Measurements from ENCODE around the gene C5orf22.
"Not testable (repeated sequence)": the region's sequence is repeated elsewhere in the genome, so short reads cannot be mapped to it uniquely, and the experiment has no call there.

The C5orf22 gene

GRCh38 chr5:31554552-31554951 lies 22.5 kb downstream of the C5orf22 start:
- no peak for DNase-seq

DNA sequence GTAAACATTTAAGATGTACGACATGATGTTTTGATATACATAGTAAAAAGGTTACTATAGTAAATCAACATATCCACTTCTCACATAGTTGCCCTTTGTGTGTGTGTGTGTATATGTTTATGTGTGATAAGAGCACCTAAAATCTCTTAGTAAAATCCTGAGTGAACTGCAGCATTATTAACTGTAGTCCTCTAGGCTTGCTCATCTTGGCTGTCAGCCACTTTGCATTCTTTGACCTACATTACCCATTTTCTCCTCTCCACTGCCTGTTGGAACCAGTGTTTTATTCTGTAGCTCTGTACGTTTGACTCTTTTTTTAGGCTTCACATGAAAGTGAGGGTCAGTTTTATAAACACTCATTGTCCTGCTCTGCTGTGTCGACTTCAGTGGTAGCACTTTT lies 24.4 kb downstream of the C5orf22 start:
- no peak for DNase-seq

- DNase-seq: no peak
These were observed 27.8 kb downstream of the C5orf22 start for GRCh38 chr5:31559942-31560341.

GRCh38 chr5:31561946-31562345 lies 29.8 kb downstream of the C5orf22 start:
- no peak for DNase-seq

GRCh38 chr5:31563216-31563615 lies 31.1 kb downstream of the C5orf22 start:
- no peak for DNase-seq

DNA sequence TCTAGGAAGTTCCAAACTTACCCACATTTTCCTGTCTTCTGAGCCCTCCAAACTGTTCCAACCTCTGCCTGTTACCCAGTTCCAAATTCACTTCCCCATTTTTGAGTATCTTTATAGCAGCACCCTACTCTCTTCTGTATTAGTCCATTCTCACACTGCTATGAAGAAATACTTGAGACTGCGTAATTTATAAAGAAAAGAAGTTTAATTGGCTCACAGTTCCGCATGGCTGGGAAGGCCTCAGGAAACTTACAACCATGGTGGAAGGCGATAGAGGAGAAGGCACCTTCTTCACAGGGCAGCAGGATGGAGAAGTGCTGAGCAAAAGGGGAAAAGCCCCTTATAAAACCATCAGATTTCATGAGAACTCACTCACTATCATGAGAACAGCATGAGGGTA lies 34.3 kb downstream of the C5orf22 start:
- not testable (repeated sequence) for DNase-seq

DNA sequence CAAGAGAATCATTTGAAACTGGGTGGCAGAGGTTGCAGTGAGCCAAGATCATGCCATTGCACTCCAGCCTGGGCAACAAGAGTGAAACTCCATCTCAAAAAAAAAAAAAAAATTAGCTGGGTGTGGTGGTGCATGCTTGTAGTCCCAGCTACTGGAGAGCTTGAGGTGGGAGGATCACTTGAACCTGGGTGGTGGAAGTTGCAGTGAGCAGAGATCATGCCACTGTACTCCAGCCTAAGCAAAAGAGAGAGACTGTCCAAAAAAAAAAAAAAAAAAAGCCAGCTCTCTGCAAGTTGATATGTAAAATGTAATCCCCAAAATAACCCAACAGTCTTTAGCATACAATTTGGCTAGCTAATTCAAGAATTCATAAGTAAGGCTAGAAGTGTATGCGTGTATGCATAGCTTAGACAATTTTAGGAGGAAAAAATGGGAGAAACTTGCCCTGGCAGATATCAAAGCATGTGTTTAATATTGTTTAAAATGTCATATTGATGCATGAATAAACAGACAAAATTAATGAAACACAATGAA lies 36.3 kb downstream of the C5orf22 start:
- no peak for DNase-seq

- DNase-seq: no peak
These were observed 37.0 kb downstream of the C5orf22 start for GRCh38 chr5:31569068-31569467.

DNA sequence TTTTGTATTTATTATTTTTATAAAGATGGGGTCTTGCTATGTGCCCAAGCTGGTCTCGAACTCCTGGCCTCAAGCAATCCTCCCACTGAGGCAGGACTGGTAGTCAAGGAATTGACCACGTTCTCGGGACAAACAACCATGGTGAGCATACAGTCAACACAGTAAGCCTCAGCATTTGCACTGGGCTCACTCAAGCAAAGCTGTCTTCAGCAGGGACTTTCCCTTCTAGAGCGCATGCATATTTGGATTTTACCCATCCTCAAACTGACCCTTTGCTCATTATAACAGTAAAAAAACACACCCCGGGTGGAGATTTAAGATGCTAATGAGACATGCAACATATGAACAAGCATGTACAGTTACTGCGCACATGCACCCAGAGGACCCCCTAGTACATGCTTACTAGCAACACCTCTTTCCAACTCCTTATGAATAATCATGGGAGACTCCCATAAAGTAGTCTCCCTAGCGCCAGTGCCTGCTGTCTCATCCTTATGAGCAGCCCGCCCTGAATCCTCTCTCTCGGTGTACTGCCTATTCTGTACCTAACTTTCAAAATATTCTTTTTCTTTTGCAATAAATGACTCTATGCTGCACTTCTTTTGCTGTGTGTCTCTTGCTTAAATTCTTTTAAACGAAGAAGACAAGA lies 41.5 kb downstream of the C5orf22 start:
- DNase-seq: no peak

DNA sequence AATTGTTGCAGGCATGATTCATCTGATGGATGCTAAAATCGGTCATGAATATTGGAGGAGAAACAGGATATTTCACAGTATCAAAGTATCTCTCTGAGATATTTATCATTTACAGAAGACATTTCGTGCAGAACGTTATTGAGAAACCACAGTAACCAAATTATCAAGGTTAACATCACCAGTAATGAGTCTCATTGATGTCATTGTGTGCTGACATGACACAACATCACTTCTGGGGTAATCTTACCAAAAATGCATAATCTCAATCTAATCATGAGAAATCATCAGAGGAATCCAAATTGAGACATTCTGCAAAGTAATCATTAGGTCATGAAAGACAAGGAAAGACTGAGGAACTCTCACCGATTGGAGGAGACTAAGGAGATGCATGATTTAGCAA lies 42.7 kb downstream of the C5orf22 start:
- no peak for DNase-seq

DNA sequence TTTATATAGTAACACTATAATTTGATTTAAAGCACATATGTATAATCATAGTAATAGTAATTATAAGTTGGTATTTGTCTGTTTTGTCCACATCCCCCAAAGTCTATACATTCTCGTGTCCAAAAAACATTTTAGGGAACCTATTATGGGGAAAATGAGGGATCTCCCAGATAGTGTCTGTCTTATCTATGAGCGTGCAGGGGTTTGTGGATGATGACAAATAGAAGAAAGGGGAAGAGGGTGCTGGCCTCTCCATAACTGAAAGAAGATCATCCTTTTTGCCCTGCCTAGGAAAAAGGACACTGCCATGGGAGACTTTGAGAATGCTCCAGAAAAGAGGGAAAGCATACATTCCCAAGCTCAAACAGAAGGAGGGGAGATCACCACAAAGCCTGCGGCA lies 45.3 kb downstream of the C5orf22 start:
- DNase-seq: no peak

GRCh38 chr5:31579558-31579957 lies 47.5 kb downstream of the C5orf22 start:
- DNase-seq: no peak

DNA sequence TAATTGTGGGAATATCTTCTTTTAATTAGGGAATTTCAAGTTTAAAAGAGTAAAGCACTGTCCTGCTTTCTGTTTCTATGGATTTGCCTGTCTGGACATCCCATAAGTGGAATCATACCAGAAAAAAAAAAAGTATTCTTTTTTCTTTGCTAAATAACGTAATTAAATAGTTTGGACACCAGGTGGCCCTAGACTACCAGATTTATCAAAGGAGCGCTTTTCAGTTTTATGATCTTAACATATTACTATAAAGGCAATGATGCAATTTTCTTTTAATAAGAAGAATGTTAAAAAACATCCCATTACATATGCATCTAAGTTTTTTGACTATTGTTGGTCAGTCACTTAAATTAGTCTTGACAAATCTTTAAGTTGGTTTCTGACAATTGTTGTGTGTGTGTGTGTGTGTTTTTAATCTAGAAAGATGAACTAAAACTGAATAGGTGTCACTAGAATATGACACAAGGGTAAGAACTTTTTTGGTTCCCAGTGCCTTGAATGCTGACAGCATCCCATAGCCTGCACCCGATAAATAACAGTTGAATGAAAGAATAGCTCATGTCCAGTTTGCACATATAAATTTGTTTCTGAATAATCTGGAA lies 49.5 kb downstream of the C5orf22 start:
- DNase-seq: peak; percentile 3

GRCh38 chr5:31583129-31583528 lies 51.0 kb downstream of the C5orf22 start:
- no peak for DNase-seq

DNA sequence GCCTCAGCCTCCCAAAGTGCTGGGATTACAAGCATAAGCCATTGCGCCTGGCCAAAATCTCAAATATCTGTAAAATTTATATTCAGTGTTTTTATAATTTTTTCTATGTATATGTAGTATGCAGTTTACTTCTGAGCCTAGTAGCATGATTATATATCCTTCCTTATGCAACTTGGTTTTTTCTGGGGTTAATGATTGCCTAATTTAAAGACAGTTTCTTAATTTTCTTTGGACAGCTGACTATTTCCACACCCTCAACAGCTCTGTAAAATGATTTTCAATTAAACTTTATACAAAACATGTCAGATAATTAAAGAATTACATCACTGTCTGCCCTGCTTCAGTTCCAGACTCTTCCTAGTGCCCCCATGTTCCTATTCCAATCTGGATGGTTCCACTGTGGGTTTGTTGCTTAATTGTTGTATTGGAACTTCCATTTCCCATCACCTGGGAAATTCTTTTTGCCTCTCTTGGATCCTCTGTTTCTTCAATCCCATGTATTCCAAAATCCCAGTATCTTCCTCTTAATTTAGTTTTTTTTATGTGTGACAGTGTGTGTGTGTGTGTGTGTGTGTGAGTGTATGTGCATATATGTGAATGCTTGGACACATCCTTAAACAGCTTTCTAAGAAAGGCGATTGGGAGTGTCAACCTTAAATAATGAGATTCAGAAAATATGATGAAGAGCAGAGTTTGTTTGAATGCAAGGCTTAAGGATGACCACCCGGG lies 53.2 kb downstream of the C5orf22 start:
- DNase-seq: no peak

DNA sequence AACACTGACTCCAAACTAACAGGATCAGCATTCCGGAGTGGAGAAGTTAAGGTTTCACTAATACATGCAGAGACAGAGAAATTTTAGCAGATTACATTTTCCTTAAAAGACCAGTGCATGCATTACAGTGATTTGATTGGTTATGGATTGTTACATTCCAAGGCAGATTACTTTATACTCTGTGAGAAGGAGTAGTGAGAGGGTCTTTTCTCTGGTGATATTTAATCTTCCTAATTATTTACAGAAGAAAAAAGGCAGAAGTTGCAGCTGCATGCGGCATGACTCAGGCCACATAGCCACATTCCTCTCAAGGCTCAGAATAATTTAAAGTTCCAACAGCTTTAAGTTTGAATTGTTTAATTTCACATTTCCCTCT lies 53.8 kb downstream of the C5orf22 start:
- DNase-seq: no peak

DNA sequence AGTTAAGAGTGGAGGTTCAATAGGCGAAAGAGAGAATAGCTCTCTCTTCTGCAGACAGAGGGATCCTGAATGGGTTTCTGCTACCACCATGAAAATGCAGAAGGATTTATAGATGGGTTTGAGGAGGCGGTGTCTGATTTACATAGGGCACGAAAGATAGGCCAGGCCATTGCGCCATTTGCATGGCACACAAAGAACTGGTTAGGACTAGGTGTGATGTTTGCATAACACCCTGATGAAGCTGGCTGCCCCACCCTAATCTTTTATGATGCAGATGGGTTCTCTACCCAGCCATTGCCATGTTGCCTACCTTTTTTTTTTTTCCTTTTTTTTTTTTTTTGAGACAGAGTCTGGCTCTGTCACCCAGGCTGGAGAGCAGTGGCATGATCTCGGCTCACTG lies 55.4 kb downstream of the C5orf22 start:
- DNase-seq: no peak

GRCh38 chr5:31593665-31594064 lies 61.6 kb downstream of the C5orf22 start:
- DNase-seq: no peak

- no peak for DNase-seq
These were observed 64.3 kb downstream of the C5orf22 start for GRCh38 chr5:31596354-31596753.

GRCh38 chr5:31598640-31599611 lies 66.8 kb downstream of the C5orf22 start:
- no peak for DNase-seq

- DNase-seq: not testable (repeated sequence)
These were observed 70.2 kb downstream of the C5orf22 start for GRCh38 chr5:31602305-31602704.

DNA sequence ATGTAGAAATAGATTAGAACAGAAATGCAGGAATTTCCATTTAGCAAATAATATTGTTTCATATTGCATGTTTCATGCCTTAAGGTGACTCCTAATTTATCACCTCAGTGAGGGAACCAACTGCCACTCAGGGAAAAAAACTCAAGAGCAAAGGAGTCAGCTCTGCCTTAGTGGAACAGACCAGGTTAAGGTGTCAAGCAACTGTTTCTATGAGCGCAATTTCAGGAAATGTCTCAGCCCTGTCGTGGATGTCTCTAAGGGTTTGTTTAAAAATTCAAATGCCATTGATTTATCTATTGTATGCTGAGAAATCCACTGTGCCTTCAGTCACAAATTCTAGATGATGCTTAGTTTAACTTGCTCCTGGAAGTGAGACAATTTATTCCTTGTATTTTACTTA lies 72.1 kb downstream of the C5orf22 start:
- DNase-seq: no peak

GRCh38 chr5:31604644-31605043 lies 72.5 kb downstream of the C5orf22 start:
- no peak for DNase-seq
